ENCODE results near the gene NTN3.

DNA sequence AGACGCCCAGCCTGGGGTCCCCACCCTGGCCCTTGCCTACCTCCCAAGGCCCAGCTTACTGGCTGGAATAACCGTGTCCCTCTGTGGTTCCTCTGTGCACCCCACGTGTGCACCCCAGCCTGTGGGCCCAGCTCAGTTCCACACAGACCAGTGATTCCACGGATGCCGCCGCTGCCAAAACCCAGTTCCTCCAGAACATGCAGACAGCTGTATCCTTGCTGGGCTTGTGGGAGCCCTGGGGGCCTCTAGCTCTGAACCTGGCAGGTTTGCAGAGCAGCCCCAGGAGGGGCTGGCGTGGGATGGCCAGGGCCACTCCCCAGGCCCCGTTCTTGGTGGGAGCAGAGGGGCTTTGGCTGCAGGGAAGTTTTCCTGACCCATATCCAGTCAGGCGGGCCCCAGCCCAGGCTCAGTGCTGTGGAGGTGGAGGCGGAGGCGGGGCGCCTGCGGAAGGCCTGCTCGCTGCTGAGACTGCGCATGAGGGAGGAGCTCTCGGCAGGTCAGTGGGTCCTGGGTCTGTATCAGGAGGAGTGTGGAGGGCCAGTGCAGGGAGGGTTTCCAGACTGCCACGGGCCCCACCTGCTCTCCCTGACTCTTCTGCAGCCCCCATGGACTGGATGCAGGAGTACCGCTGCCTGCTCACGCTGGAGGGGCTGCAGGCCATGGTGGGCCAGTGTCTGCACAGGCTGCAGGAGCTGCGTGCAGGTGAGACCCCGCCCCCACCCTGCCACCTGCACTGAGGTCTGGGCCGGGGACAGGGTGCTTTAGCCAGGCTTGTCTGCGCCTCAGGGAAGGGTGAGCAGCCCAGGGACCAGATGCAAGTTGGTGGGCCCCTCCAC is 8.8 kb upstream of the NTN3 start:
- TF ChIP-seq, protein P1, sequence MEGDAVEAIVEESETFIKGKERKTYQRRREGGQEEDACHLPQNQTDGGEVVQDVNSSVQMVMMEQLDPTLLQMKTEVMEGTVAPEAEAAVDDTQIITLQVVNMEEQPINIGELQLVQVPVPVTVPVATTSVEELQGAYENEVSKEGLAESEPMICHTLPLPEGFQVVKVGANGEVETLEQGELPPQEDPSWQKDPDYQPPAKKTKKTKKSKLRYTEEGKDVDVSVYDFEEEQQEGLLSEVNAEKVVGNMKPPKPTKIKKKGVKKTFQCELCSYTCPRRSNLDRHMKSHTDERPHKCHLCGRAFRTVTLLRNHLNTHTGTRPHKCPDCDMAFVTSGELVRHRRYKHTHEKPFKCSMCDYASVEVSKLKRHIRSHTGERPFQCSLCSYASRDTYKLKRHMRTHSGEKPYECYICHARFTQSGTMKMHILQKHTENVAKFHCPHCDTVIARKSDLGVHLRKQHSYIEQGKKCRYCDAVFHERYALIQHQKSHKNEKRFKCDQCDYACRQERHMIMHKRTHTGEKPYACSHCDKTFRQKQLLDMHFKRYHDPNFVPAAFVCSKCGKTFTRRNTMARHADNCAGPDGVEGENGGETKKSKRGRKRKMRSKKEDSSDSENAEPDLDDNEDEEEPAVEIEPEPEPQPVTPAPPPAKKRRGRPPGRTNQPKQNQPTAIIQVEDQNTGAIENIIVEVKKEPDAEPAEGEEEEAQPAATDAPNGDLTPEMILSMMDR (conservative IDR thresholded peaks at IDR 0.05) = no peak
- TF ChIP-seq ZFX (IDR thresholded peaks at IDR 0.05) = no peak

All from C4-2B (cell line).